CD14-positive monocyte (primary cell): ENCODE data around the gene CD2AP. TPM values are rescaled to one million over a fixed set of nuclear protein-coding genes. Genes with fewer than 3 reads are reported as not detected.

Source experiments
- DNase-seq, 3 donors: peaks; one replicate each; pipeline ENCODE4 v3.0.0-alpha.2; 2011 to 2022
- H2AFZ ChIP-seq: 2 replicates; pipeline ENCODE4 v1.6.0; 2012; ENCODE audit warnings: mild to moderate bottlenecking, low read depth, low read length, inconsistent platforms; ENCODE audit not compliant: insufficient read depth, poor library complexity, severe bottlenecking
- H3K27ac ChIP-seq, 2 donors: 1 replicate in 1 of 2; 2 replicates in 1 of 2; pipeline ENCODE4 v1.5.1; 2012 to 2013; ENCODE audit warnings: low read length in 2 of 2, control low read depth in 1 of 2, inconsistent platforms in 1 of 2, low read depth in 1 of 2, mild to moderate bottlenecking in 1 of 2
- H3K27me3 ChIP-seq, 2 donors: one replicate each; pipeline versions ENCODE4 v1.6.0 to v1.6.1; 2011 to 2013; ENCODE audit warnings: low read length in 2 of 2; ENCODE audit not compliant: control insufficient read depth in 2 of 2, insufficient read depth in 2 of 2
- H3K36me3 ChIP-seq, 2 donors: replicated peaks in 1 of 2; 1 replicate in 1 of 2; 2 replicates in 1 of 2; pipeline versions ENCODE4 v1.5.1 to v1.6.1; 2012 to 2013; ENCODE audit warnings: low read length in 2 of 2, control low read depth in 1 of 2, inconsistent platforms in 1 of 2, mild to moderate bottlenecking in 1 of 2; ENCODE audit not compliant: insufficient read depth in 2 of 2, control insufficient read depth in 1 of 2
- H3K4me1 ChIP-seq, 2 donors: 1 replicate in 1 of 2; 2 replicates in 1 of 2; pipeline versions ENCODE4 v1.5.1 to v1.6.1; 2012 to 2013; ENCODE audit warnings: low read length in 2 of 2, control low read depth in 1 of 2, inconsistent platforms in 1 of 2, mild to moderate bottlenecking in 1 of 2, moderate library complexity in 1 of 2; ENCODE audit not compliant: insufficient read depth in 2 of 2, control insufficient read depth in 1 of 2
- H3K4me2 ChIP-seq: replicated peaks from 2 replicates; pipeline ENCODE3; 2012; ENCODE audit warnings: low read length, moderate library complexity, mild to moderate bottlenecking; ENCODE audit not compliant: poor library complexity, severe bottlenecking; ENCODE audit errors: extremely low read depth
- H3K4me3 ChIP-seq, 3 experiments: fragments of 200-600 bp in 1 of 3; sonication (generic) in 1 of 3; replicated peaks in 1 of 3; 1 replicate in 2 of 3; 2 replicates in 1 of 3; pipeline ENCODE4 v1.5.1; 2011 to 2013; ENCODE audit warnings: low read length in 3 of 3, mild to moderate bottlenecking in 3 of 3, control low read depth in 2 of 3, low read depth in 2 of 3, inconsistent platforms in 1 of 3, moderate library complexity in 1 of 3
- H3K79me2 ChIP-seq: 2 replicates; pipeline ENCODE4 v1.6.0; 2012; ENCODE audit warnings: mild to moderate bottlenecking, control low read depth, inconsistent platforms, low read length, moderate library complexity; ENCODE audit not compliant: insufficient read depth
- H3K9ac ChIP-seq: 2 replicates; pipeline ENCODE4 v1.6.0; 2017; ENCODE audit warnings: low read length, mild to moderate bottlenecking; ENCODE audit not compliant: insufficient read depth, poor library complexity, severe bottlenecking
- H3K9me3 ChIP-seq, 2 donors: replicated peaks in 1 of 2; 1 replicate in 1 of 2; 2 replicates in 1 of 2; pipeline versions ENCODE4 v1.5.1 to v1.6.1; 2012 to 2013; ENCODE audit warnings: low read length in 2 of 2, control low read depth in 1 of 2; ENCODE audit not compliant: control insufficient read depth in 1 of 2, insufficient read depth in 1 of 2
- H4K20me1 ChIP-seq: 2 replicates; pipeline ENCODE4 v1.6.0; 2012; ENCODE audit warnings: mild to moderate bottlenecking, low read length, control low read depth, moderate library complexity; ENCODE audit not compliant: insufficient read depth
- H3K27ac Mint-ChIP-seq, 7 donors: one replicate each; pipeline ENCODE4 v1.8.0; 2020; ENCODE audit warnings: mild to moderate bottlenecking in 7 of 7, mixed read lengths in 7 of 7, moderate library complexity in 6 of 7, inconsistent platforms in 2 of 7
- H3K27me3 Mint-ChIP-seq, 3 donors: one replicate each; pipeline ENCODE4 v1.8.0; 2021 to 2022; ENCODE audit warnings: low read depth in 3 of 3, mild to moderate bottlenecking in 3 of 3, mixed read lengths in 3 of 3, moderate library complexity in 3 of 3, inconsistent platforms in 1 of 3
- H3K36me3 Mint-ChIP-seq, 2 donors: one replicate each; pipeline ENCODE4 v1.8.0; 2020; ENCODE audit warnings: mixed read lengths in 2 of 2, inconsistent platforms in 1 of 2, mild to moderate bottlenecking in 1 of 2
- H3K4me1 Mint-ChIP-seq: one replicate; pipeline ENCODE4 v1.8.0; 2020; ENCODE audit warnings: mild to moderate bottlenecking, mixed read lengths
- H3K4me3 Mint-ChIP-seq, 2 donors: one replicate each; pipeline ENCODE4 v1.8.0; 2020; ENCODE audit warnings: mild to moderate bottlenecking in 2 of 2, mixed read lengths in 2 of 2, moderate library complexity in 1 of 2
- H3K9me3 Mint-ChIP-seq, 7 donors: one replicate each; pipeline ENCODE4 v1.8.0; 2020 to 2022; ENCODE audit warnings: mixed read lengths in 7 of 7, mild to moderate bottlenecking in 6 of 7, moderate library complexity in 6 of 7, inconsistent platforms in 2 of 7
- CTCF ChIP-seq: fragments of 200-600 bp; IDR thresholded peaks from one replicate; pipeline ENCODE4 v1.8.0; 2022; ENCODE audit warnings: antibody characterized with exemption, mild to moderate bottlenecking
- WGBS: methylation state at CpG from one replicate; pipeline ENCODE4 v1.1.5; 2013; ENCODE audit warnings: missing lambda C conversion rate; ENCODE audit not compliant: insufficient coverage; 5-methylcytosine and 5-hydroxymethylcytosine counted together
- intact Hi-C, 2 donors: fragments of 100-400 bp; cut with micrococcal nuclease; formaldehyde crosslinking; loops; one replicate each; pipeline versions ENCODE4 v1.15.0 to v1.15.1; 2023
- polyA plus RNA-seq, 3 donors: library from polyadenylated mRNA; depleted of rRNA in 1 of 3; unstranded in 2 of 3; stranded (reverse) in 1 of 3; fragments of 300-500 nt in 2 of 3; fragments of >200 nt in 1 of 3; fragmentation: Illumina TruSeq in 2 of 3; gene quantifications; 1 replicate in 2 of 3; 2 replicates in 1 of 3; pipeline ENCODE4 v1.2.3, GENCODE V29; 2012 to 2021

Gene CD2AP
- polyA plus RNA-seq, 3 donors = 1.5 to 2.4 (median 2.0) TPM

GRCh38 chr6:47492355-47492754 lies 14.8 kb downstream of the CD2AP start:
- Mint-ChIP-seq H3K9me3 (peaks cover 0 to 6% (median 0%) of the 10 kb centered on the region in 7 donors), H3K36me3 (peaks cover 4 to 7% of the 10 kb centered on the region in 2 donors), H3K27me3 (no peaks in the 10 kb centered on the region), H3K27ac (no peak overlapping the region), H3K4me3 (no peak overlapping the region), H3K4me1 (peaks cover 10% of the 10 kb centered on the region)
- Histone ChIP-seq H3K27ac (no peak overlapping the region), H3K36me3 (no peaks in the 10 kb centered on the region), H3K27me3 (no peaks in the 10 kb centered on the region), H2AFZ (no peak overlapping the region), H3K4me1 (no peaks in the 10 kb centered on the region), H3K4me3 (no peak overlapping the region), H3K4me2 (no peak overlapping the region), H3K9me3 (no peaks in the 10 kb centered on the region), H3K9ac (no peak overlapping the region), H4K20me1 (peaks cover 9% of the 10 kb centered on the region), H3K79me2 (peaks cover 71% of the 10 kb centered on the region)
- WGBS = 100% methylated on average over 1 of the region's 2 CpGs
- no peak for DNase-seq
- TF ChIP-seq CTCF = no peak
- intact Hi-C loops = no loop called here

- Histone ChIP-seq H3K4me2 (no peak overlapping the region), H2AFZ (no peak overlapping the region), H3K9ac (no peak overlapping the region), H3K4me1 (no peaks in the 10 kb centered on the region), H3K79me2 (peaks cover 63% of the 10 kb centered on the region), H4K20me1 (peaks cover 5% of the 10 kb centered on the region), H3K36me3 (no peaks in the 10 kb centered on the region), H3K9me3 (no peaks in the 10 kb centered on the region), H3K4me3 (no peak overlapping the region), H3K27me3 (no peaks in the 10 kb centered on the region), H3K27ac (no peak overlapping the region)
- Mint-ChIP-seq H3K9me3 (peaks cover 0 to 9% (median 0%) of the 10 kb centered on the region in 7 donors), H3K36me3 (peaks cover 4 to 11% of the 10 kb centered on the region in 2 donors), H3K27me3 (no peaks in the 10 kb centered on the region), H3K4me1 (peaks cover 6% of the 10 kb centered on the region), H3K4me3 (no peak overlapping the region), H3K27ac (no peak overlapping the region)
- no peak for TF ChIP-seq CTCF
- intact Hi-C loops = no loop called here
- 96% methylated on average over 5 of the region's 8 CpGs for WGBS
- DNase-seq = no peak
These were observed 17.6 kb downstream of the CD2AP start for GRCh38 chr6:47495207-47495606.
